Mucosa of rectum (tissue), 2 donors: ENCODE results near the gene CERKL.

Experiments
- H3K27ac ChIP-seq, 2 donors: one replicate each; pipeline ENCODE4 v1.7.0; 2013; ENCODE audit warnings: inconsistent platforms in 2 of 2, low read depth in 2 of 2, low read length in 2 of 2
- H3K27me3 ChIP-seq, 2 donors: one replicate each; pipeline ENCODE4 v1.7.0; 2013; ENCODE audit warnings: low read length in 2 of 2; ENCODE audit not compliant: control insufficient read depth in 2 of 2, insufficient read depth in 2 of 2
- H3K36me3 ChIP-seq, 2 donors: one replicate each; pipeline ENCODE4 v1.7.0; 2013; ENCODE audit warnings: low read length in 2 of 2; ENCODE audit not compliant: control insufficient read depth in 2 of 2, insufficient read depth in 2 of 2
- H3K4me1 ChIP-seq, 2 donors: one replicate each; pipeline ENCODE4 v1.7.0; 2013; ENCODE audit warnings: low read length in 2 of 2, mild to moderate bottlenecking in 1 of 2; ENCODE audit not compliant: control insufficient read depth in 2 of 2, insufficient read depth in 2 of 2
- H3K4me3 ChIP-seq, 2 donors: one replicate each; pipeline ENCODE4 v1.7.0; 2013; ENCODE audit warnings: low read length in 2 of 2
- H3K9ac ChIP-seq, 2 donors: one replicate each; pipeline ENCODE4 v1.7.0; 2013; ENCODE audit warnings: low read length in 2 of 2, low read depth in 1 of 2, mild to moderate bottlenecking in 1 of 2
- H3K9me3 ChIP-seq, 2 donors: one replicate each; pipeline ENCODE4 v1.7.0; 2013; ENCODE audit warnings: low read length in 2 of 2; ENCODE audit not compliant: control insufficient read depth in 2 of 2
- donor health status: healthy.
- donor health status: Normal muscosa, but diverticular disease.

Gene CERKL

DNA sequence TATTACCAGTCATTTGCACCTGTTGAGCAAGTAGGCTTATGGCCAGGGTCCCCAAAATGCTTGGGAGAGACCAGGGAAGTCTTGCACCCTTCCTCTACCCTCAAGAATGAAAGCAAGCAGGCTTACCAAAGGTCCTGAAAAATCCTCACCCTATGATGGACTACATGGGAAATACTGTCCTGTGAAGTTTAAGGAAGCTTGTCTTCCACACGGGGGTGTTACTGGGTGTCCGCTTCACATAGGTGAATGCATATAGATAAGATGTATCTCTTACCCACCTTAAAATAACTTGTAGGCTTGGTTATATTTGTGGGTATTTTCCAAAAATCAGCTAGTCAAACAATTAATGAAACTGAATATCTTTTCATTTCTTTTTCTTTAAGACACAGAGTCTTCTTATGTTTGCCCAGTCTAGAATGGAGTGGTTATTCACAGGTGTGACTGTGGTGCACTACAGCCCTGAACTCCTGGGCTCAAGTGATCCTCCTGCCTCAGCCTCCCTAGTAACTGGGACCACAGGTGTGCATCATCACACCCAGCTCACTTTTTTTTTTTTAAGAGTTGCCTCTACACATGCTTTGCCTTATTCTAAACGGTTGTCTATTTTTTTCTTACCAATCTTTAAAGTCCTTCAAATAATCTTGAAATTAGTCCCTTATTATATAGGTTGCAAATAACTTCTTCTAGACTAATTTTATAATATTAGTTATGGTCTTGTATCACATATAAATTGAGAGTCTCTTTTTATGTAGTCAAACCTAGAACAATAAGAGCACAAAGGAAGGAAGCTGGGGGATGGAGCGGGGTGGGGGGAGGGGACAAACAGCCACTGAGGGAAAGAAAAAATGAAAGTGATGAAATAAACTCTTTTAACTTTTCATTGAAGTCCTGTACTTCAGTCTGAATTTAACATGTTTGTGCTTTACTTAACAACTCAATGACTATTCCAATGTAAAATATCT, 49.0 kb downstream of the CERKL start:
- Histone ChIP-seq H3K27ac (no peak overlapping the region), H3K9ac (no peak overlapping the region), H3K4me3 (no peak overlapping the region), H3K36me3 (no peaks in the 10 kb centered on the region), H3K4me1 (no peaks in the 10 kb centered on the region), H3K27me3 (no peaks in the 10 kb centered on the region), H3K9me3 (peaks cover 0 to 2% of the 10 kb centered on the region in 2 donors)

DNA sequence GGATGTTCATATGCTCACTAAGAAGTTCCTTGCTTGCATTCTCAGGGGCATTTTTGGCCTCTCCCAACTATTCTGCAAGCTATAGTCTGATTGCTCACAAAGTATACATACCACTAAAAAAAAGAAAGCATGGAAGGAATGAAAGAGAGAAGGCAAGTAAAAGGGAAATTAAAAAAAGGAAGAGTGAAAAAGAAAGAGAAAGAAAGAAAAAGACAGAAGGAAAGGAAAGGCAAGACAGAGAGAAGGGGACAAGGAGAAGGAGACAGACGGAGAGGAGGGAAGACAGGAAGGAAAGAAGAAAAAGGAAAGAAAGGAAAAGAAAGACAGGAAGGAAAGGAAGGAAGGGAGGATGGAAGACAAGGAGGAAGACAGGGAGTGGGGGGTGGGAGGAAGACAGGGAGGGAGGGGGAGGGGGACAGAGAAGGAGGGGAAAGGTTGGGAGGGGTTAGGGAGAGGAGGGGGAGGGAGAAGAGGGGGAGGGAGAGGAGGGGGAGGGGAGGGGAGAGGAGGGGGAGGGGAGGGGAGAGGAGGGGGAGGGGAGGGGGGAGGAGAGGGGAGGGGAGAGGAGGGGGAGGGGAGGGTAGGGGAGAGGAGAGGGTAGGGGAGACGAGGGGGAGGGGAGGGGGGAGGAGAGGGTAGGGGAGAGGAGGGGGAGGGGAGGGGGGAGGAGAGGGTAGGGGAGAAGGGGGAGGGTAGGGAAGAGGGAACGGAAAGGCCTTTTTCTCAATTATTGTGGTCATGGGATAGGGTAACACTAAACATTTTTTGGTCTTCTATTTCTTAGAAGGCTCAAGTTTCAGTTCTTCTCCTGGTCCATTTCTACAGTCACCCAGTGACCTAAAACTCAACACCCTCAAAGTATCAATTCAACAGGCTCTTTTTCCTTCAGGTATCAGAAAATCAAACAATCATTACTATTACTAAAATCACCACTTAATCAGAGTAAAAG, 50.7 kb downstream of the CERKL start:
- Histone ChIP-seq H3K9ac (no peak overlapping the region), H3K4me1 (no peaks in the 10 kb centered on the region), H3K4me3 (no peak overlapping the region), H3K9me3 (peaks cover 0 to 2% of the 10 kb centered on the region in 2 donors), H3K27me3 (no peaks in the 10 kb centered on the region), H3K36me3 (no peaks in the 10 kb centered on the region), H3K27ac (no peak overlapping the region)

- H3K27me3 ChIP-seq = no peaks in the 10 kb centered on the region
- H3K4me1 ChIP-seq = no peaks in the 10 kb centered on the region
- H3K27ac ChIP-seq = no peak overlapping the region
- H3K4me3 ChIP-seq = no peak overlapping the region
- peaks cover 0 to 2% of the 10 kb centered on the region in 2 donors for H3K9me3 ChIP-seq
- H3K9ac ChIP-seq = no peak overlapping the region
- H3K36me3 ChIP-seq = no peaks in the 10 kb centered on the region
Observed at GRCh38 chr2:181602017-181602416, 54.9 kb downstream of the CERKL start.

DNA sequence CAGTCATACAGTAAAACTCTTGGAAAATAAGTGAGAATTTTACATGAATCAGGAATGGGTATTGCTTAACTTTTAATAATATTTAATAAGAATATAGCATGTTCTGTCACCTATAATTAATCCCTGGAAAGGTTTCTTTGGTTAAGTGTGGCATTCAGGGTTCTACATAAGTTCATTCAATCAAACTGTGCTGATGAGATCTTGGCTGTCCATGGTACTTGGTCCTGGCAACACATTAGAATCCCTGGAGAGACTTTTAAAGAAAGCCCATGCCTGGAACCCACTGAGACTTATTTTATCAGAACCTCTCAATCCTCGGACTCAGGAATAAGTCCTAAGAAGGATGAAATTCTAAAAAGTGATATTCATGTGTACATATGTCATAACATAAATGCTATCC, 60.3 kb downstream of the CERKL start:
- Histone ChIP-seq H3K4me3 (no peak overlapping the region), H3K27me3 (peaks cover 0 to 3% of the 10 kb centered on the region in 2 donors), H3K9ac (no peak overlapping the region), H3K9me3 (no peaks in the 10 kb centered on the region), H3K27ac (no peak overlapping the region), H3K36me3 (no peaks in the 10 kb centered on the region), H3K4me1 (no peaks in the 10 kb centered on the region)

DNA sequence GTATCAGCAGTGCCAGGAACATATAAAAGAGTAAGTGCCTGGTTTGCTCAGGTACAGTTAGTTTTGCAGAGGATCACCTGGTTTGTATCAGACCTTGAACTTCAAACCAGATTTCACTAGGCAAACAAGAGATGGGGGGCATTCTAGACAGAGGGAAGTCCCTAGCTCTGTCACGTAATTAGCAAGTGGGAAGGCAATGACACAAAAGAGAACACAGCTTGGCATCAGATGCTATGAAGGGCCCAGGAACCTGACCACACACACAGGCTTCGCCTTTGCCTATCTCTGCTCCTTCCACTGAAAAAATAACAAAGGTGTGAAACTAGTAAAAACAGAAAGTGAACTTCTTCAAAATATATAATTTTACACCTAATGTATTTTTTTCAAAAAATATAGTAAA, 62.6 kb downstream of the CERKL start:
- Histone ChIP-seq H3K9ac (no peak overlapping the region), H3K4me3 (no peak overlapping the region), H3K9me3 (no peaks in the 10 kb centered on the region), H3K4me1 (no peaks in the 10 kb centered on the region), H3K27me3 (peaks cover 0 to 3% of the 10 kb centered on the region in 2 donors), H3K27ac (no peak overlapping the region), H3K36me3 (no peaks in the 10 kb centered on the region)

DNA sequence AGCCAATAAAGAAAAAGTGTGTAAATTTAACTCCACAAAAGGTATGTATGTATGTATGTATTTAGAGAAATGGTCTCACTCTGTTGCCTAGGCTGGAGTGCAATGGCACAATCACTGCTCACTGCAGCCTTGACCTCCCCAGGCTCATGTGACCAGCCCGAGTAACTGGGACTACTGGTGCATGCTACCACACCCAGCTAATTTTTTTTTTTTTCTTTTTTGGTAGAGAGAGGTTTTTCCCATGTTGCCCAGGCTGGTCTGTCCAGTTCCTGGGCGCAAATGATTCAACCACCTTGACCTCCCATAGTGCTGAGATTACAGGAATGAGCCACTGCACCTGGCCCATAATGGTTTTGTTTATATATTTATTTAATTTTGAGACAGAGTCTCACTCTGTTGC, 67.1 kb downstream of the CERKL start:
- Histone ChIP-seq H3K36me3 (no peaks in the 10 kb centered on the region), H3K4me3 (no peak overlapping the region), H3K9ac (no peak overlapping the region), H3K27ac (no peak overlapping the region), H3K9me3 (no peaks in the 10 kb centered on the region), H3K4me1 (no peaks in the 10 kb centered on the region), H3K27me3 (peaks cover 3 to 4% of the 10 kb centered on the region in 2 donors)

GRCh38 chr2:181588546-181588945, 68.4 kb downstream of the CERKL start:
- H3K27ac ChIP-seq = no peak overlapping the region
- H3K9ac ChIP-seq = no peak overlapping the region
- no peaks in the 10 kb centered on the region for H3K9me3 ChIP-seq
- H3K27me3 ChIP-seq = peaks cover 3 to 4% of the 10 kb centered on the region in 2 donors
- no peak overlapping the region for H3K4me3 ChIP-seq
- no peaks in the 10 kb centered on the region for H3K4me1 ChIP-seq
- H3K36me3 ChIP-seq = no peaks in the 10 kb centered on the region

- Histone ChIP-seq H3K9me3 (no peaks in the 10 kb centered on the region), H3K27ac (no peak overlapping the region), H3K9ac (no peak overlapping the region), H3K4me1 (no peaks in the 10 kb centered on the region), H3K27me3 (peaks cover 0 to 4% of the 10 kb centered on the region in 2 donors), H3K4me3 (no peak overlapping the region), H3K36me3 (no peaks in the 10 kb centered on the region)
Observed at GRCh38 chr2:181586569-181587081, 70.3 kb downstream of the CERKL start.

GRCh38 chr2:181585732-181586131, 71.2 kb downstream of the CERKL start:
- Histone ChIP-seq H3K9me3 (no peaks in the 10 kb centered on the region), H3K9ac (no peak overlapping the region), H3K27ac (no peak overlapping the region), H3K36me3 (no peaks in the 10 kb centered on the region), H3K4me3 (no peak overlapping the region), H3K4me1 (no peaks in the 10 kb centered on the region), H3K27me3 (peaks cover 0 to 4% of the 10 kb centered on the region in 2 donors)

DNA sequence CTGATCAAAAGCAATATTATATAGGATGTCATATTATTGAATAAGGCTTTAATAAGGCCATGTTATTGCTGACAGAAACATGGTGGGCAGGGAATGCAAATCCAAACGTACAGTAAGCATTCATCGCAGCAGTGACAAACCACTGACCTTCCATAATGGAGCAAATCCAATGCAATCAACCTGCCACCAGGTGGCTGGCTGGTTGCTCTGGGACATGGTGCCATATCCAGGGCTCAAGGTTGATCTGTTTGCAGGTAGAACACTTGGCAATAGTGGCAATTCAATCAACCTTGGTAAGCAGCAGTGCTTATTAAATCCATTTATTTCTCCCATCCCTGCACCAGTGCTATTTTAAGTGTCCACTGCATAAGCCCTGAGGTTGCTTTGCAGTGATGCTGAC, 75.4 kb downstream of the CERKL start:
- Histone ChIP-seq H3K27ac (no peak overlapping the region), H3K4me1 (no peaks in the 10 kb centered on the region), H3K27me3 (peaks cover 0 to 4% of the 10 kb centered on the region in 2 donors), H3K4me3 (no peak overlapping the region), H3K36me3 (no peaks in the 10 kb centered on the region), H3K9ac (no peak overlapping the region), H3K9me3 (no peaks in the 10 kb centered on the region)
